Measurements from ENCODE around the gene EP300. TPM values are rescaled to one million over a fixed set of nuclear protein-coding genes. Genes with fewer than 3 reads are reported as not detected.

The EP300 gene
- 19.7 and 20.6 TPM in 2 replicates for total RNA-seq (2014; rRNA removed; shearing (Covaris generic))

GRCh38 chr22:41092023-41092817 is at the start of gene EP300:
Gene EP300, plus strand, starts transcription at chr22:41092592. Its CDS starts 413 bp downstream, at chr22:41093005.

GRCh38 chr22:41204992-41205900 is 112.9 kb downstream of the EP300 start, which contains the start of gene L3MBTL2:
Gene L3MBTL2, plus strand, starts transcription at chr22:41205312. Its CDS starts 51 bp downstream, at chr22:41205363.

Small RNAs within 50 kb of the gene (small RNA-seq; reads per million reads assigned to genes)
- gene RF00019: not detected
- gene RNU6-375P: not detected

Other genes starting within 250 kb of the EP300 start
- 241 and 279 TPM in 2 replicates for gene ST13, start 236.0 kb upstream of the EP300 start, total RNA-seq (2014; rRNA removed; shearing (Covaris generic))
- gene XPNPEP3, start 235.4 kb upstream of the EP300 start, total RNA-seq (2014; rRNA removed; shearing (Covaris generic)): 8.1 and 9.4 TPM in 2 replicates
- gene DNAJB7, start 230.5 kb upstream of the EP300 start, total RNA-seq (2014; rRNA removed; shearing (Covaris generic)): not detected in 2 replicates
- 39.4 and 45.9 TPM in 2 replicates for gene RBX1, start 141.2 kb upstream of the EP300 start, total RNA-seq (2014; rRNA removed; shearing (Covaris generic))
- gene L3MBTL2, start 112.7 kb downstream of the EP300 start, total RNA-seq (2014; rRNA removed; shearing (Covaris generic)): 21.2 and 22.7 TPM in 2 replicates
- gene CHADL, start 148.3 kb downstream of the EP300 start, total RNA-seq (2014; rRNA removed; shearing (Covaris generic)): 1.0 and 1.2 TPM in 2 replicates
- gene RANGAP1, start 193.6 kb downstream of the EP300 start, total RNA-seq (2014; rRNA removed; shearing (Covaris generic)): 80.0 and 88.7 TPM in 2 replicates
- gene ZC3H7B, start 208.9 kb downstream of the EP300 start, total RNA-seq (2014; rRNA removed; shearing (Covaris generic)): 34.8 and 35.3 TPM in 2 replicates